Body of pancreas (tissue), 4 donors: ENCODE data around the gene WSB1. TPM values are rescaled to one million over a fixed set of nuclear protein-coding genes. Genes with fewer than 3 reads are reported as not detected.
A peak's percentile ranks its signal among the peaks of the same experiment; 100 is the strongest.

Experiments
- ATAC-seq: fragments of 150-250 bp; one replicate; pipeline ENCODE4 v1.9.1; 2016
- DNase-seq, 4 donors: peaks; one replicate each; pipeline ENCODE4 v3.0.0-alpha.2; 2019
- H3K27ac ChIP-seq, 4 donors: fragments of 200-600 bp; sonication (generic); 1 replicate in 3 of 4; 2 replicates in 1 of 4; pipeline versions ENCODE4 v1.5.1 to v1.6.1; 2016 to 2019; ENCODE audit warnings: mild to moderate bottlenecking in 1 of 4, mixed read lengths in 1 of 4, moderate library complexity in 1 of 4
- H3K27me3 ChIP-seq, 2 donors: fragments of 200-600 bp; sonication (generic); one replicate each; pipeline ENCODE4 v1.6.0; 2016; ENCODE audit warnings: mild to moderate bottlenecking in 1 of 2
- H3K36me3 ChIP-seq, 2 donors: fragments of 200-600 bp; sonication (generic); replicated peaks in 1 of 2; 2 replicates each; pipeline ENCODE4 v1.5.1; 2016; ENCODE audit warnings: low read depth in 2 of 2; ENCODE audit not compliant: insufficient read depth in 1 of 2
- H3K4me1 ChIP-seq: fragments of 200-600 bp; sonication (generic); one replicate; pipeline ENCODE4 v1.6.0; 2016
- H3K4me3 ChIP-seq, 2 donors: fragments of 200-600 bp; sonication (generic); 1 replicate in 1 of 2; 2 replicates in 1 of 2; pipeline ENCODE4 v1.5.1; 2016 to 2019
- H3K9me3 ChIP-seq, 3 donors: fragments of 200-600 bp; sonication (generic); 1 replicate in 2 of 3; 2 replicates in 1 of 3; pipeline ENCODE4 v1.5.1; 2016
- POLR2A ChIP-seq, 3 donors: fragments of 450-650 bp; IDR thresholded peaks; one replicate each; pipeline ENCODE4 v1.6.1; 2016; ENCODE audit warnings: antibody characterized with exemption in 3 of 3, mild to moderate bottlenecking in 2 of 3
- WGBS, 2 donors: methylation state at CpG; one replicate each; pipeline ENCODE4 v1.1.5; 2017; 5-methylcytosine and 5-hydroxymethylcytosine counted together
- intact Hi-C: fragments of 100-400 bp; cut with DNase I; formaldehyde crosslinking; loops from one replicate; pipeline ENCODE4 v1.15.1; 2023
- total RNA-seq, 2 donors: library from RNA; depleted of rRNA; stranded (reverse); fragments of >200 nt; gene quantifications; one replicate each; pipeline ENCODE4 v1.1.0, GENCODE V29; 2016
- TF ChIP-seq, protein P1 (sequence below), 7 experiments: fragments of 450-650 bp in 4 of 7; fragments of 200-600 bp in 3 of 7; sonication (generic) in 3 of 7; IDR thresholded peaks; one replicate each; pipeline ENCODE4 v1.5.1; 2016 to 2019; ENCODE audit warnings: antibody characterized with exemption in 7 of 7

WSB1 gene, protein sequence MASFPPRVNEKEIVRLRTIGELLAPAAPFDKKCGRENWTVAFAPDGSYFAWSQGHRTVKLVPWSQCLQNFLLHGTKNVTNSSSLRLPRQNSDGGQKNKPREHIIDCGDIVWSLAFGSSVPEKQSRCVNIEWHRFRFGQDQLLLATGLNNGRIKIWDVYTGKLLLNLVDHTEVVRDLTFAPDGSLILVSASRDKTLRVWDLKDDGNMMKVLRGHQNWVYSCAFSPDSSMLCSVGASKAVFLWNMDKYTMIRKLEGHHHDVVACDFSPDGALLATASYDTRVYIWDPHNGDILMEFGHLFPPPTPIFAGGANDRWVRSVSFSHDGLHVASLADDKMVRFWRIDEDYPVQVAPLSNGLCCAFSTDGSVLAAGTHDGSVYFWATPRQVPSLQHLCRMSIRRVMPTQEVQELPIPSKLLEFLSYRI
- 100 to 1,000 TPM; 106 to 147 TPM for total RNA-seq

DNA sequence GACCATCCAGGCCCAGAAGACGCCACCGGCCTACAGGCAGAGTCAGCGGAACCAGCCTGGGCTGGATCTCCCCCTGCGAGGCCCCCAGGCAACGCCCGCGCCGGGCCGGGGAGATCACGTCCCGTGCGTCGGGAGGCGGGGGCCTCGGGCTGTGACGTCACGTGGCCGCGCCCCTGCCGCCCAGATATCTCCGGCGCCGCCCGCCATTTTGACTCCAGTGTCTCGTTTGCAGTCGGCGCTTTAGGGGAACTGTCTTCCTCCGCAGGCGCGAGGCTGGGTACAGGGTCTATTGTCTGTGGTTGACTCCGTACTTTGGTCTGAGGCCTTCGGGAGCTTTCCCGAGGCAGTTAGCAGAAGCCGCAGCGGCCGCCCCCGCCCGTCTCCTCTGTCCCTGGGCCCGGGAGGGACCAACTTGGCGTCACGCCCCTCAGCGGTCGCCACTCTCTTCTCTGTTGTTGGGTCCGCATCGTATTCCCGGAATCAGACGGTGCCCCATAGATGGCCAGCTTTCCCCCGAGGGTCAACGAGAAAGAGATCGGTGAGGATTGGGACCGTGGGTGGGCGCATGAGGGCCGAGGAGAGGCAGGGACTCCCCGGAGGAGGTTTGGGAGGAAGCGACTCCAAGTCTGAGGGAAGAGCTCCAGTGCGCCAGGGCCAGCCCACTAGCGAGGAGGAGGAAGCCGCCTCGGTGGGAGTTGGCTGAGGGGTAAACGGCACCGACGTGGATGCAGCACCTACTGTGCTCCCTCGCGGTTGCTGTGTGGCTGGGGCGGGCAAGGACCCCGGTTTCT lies at the start of gene WSB1:
TSS of gene WSB1 (plus strand) at position 217 of the 791 bp plus-strand sequence. CDS start at position 499, 282 bp downstream.
- intact Hi-C loops, result no loop called here
- DNase-seq (peak; percentile 92 to 94 (median 92)), ATAC-seq (peak; percentile 90)
- Histone ChIP-seq H3K27ac (peak within 1 kb of the TSS; percentile 99 to 100 (median 99)), H3K27me3 (no peaks in the 10 kb centered on the region), H3K4me3 (peak within 1 kb of the TSS; percentile 81 to 85), H3K36me3 (no peaks in the 10 kb centered on the region), H3K9me3 (no peaks in the 10 kb centered on the region), H3K4me1 (peaks cover 27% of the 10 kb centered on the region)
- TF ChIP-seq, protein P1, sequence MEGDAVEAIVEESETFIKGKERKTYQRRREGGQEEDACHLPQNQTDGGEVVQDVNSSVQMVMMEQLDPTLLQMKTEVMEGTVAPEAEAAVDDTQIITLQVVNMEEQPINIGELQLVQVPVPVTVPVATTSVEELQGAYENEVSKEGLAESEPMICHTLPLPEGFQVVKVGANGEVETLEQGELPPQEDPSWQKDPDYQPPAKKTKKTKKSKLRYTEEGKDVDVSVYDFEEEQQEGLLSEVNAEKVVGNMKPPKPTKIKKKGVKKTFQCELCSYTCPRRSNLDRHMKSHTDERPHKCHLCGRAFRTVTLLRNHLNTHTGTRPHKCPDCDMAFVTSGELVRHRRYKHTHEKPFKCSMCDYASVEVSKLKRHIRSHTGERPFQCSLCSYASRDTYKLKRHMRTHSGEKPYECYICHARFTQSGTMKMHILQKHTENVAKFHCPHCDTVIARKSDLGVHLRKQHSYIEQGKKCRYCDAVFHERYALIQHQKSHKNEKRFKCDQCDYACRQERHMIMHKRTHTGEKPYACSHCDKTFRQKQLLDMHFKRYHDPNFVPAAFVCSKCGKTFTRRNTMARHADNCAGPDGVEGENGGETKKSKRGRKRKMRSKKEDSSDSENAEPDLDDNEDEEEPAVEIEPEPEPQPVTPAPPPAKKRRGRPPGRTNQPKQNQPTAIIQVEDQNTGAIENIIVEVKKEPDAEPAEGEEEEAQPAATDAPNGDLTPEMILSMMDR (IDR thresholded peaks at IDR 0.05), result peak in 2 of 7 experiments; percentile 21 to 22
- peak; percentile 96 to 99 (median 99) for TF ChIP-seq POLR2A (IDR thresholded peaks at IDR 0.05)
- 0% methylated on average over 2 to 66 of the region's 66 CpGs for WGBS, 2 donors

DNA sequence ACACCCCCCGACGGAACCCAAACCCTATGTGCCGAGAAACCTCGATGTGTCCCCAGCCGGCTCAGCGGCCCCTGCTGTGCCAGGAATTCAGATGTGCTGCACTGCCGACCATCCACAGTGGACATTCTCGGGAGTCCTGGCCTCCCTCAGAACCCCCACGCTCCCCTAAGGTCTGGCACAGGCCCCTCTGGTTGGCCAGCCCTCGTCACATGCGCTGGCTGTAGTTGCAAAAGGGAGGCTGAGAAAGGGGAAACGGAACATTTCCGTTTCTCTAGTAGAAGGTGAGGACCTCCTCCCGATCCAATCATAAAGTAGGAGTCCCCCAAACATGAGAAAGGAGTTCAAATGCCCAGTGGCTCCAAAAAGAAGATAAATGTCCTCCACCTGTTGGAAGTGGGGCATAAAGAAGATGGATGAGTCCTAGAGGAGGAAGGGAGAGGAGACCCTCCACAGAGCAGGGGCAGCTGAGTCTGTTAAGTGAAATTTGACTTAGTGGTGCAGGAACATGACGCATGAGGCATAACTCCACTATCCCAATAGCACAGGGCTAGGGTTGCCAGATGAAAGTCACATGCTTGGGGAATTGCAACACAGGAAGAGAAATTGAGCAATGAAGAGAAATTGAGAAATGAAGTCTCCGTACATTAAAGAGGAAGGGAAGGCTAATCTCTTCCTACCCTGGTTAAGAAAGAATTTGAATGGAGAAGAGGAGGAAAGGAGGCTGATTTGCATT lies 49.3 kb upstream of the WSB1 start:
- peak in 2 of 3 donors; percentile 20 to 47 for TF ChIP-seq POLR2A (IDR thresholded peaks at IDR 0.05)
- TF ChIP-seq, protein P1 (IDR thresholded peaks at IDR 0.05), result no peak
- DNase-seq, result peak; percentile 45 to 79 (median 58)
- intact Hi-C loops, result loop anchor here (5.0 kb wide), 2 partner anchors 78 to 98 kb away; no protein-coding TSS in a partner anchor
- ATAC-seq, result peak; percentile 82
- whole genome bisulfite sequencing, 2 donors, result 56 to 64% methylated on average over 14 to 16 of the region's 16 CpGs
- H3K36me3 ChIP-seq, result no peaks in the 10 kb centered on the region
- peaks cover 35% of the 10 kb centered on the region for H3K4me1 ChIP-seq
- no peaks in the 10 kb centered on the region for H3K9me3 ChIP-seq
- peak overlapping the region; percentile 52 to 82 (median 74) for H3K27ac ChIP-seq
- H3K4me3 ChIP-seq, result no peak overlapping the region
- no peaks in the 10 kb centered on the region for H3K27me3 ChIP-seq

DNA sequence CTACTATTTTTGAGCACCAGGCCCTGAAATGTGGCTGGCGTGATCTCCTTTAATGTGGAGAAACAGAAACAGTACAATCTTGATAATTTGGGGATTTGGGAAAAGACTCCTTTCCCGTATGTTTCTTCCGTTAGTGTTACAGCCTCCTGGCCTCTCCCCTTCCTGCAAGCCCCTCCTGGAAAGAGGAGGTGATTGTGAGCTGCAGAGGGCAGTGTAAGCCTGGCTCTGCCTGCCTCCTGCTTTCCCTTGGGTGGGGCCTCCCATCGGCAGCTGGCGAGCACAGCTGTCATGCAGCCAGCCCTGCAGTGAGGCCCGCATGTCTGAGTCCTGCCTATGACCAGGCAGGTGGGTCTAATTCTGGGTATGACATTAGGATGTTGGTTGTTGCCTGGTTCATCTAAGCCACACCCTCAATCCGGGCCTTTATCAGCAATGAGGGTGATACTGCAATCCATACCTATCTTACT lies 48.7 kb upstream of the WSB1 start:
- Histone ChIP-seq H3K4me3 (no peak overlapping the region), H3K4me1 (peaks cover 35% of the 10 kb centered on the region), H3K9me3 (no peaks in the 10 kb centered on the region), H3K27me3 (no peaks in the 10 kb centered on the region), H3K36me3 (no peaks in the 10 kb centered on the region), H3K27ac (peak overlapping the region; percentile 37 to 82 (median 74))
- intact Hi-C loops, result loop anchor here (5.0 kb wide), 1 partner anchor 77 kb away; no protein-coding TSS in a partner anchor
- ATAC-seq, result peak; percentile 71
- 7 to 8% methylated on average over 7 of the region's 7 CpGs for WGBS, 2 donors
- TF ChIP-seq POLR2A (IDR thresholded peaks at IDR 0.05), result no peak
- TF ChIP-seq, protein P1 (IDR thresholded peaks at IDR 0.05), result peak; percentile 38 to 85 (median 61)
- DNase-seq, result peak; percentile 68 to 84 (median 80)

DNA sequence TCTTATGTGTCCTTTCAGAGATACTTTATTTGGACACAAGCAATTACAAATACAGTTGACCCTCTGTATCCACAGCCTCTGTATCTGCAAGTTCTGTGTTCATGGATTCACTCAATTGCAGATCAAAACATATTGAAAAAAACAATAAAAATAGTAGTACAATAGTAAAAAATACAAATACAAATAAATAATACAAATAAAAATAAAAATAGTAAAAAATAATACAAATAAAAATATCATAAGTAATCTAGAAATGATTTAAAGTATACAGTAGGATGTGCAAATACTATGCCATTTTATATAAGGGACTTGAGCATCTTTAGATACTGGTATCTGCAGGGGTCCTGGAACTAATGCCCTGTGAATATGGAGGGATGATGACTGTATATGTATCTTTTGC lies 47.4 kb upstream of the WSB1 start:
- H3K9me3 ChIP-seq, result no peaks in the 10 kb centered on the region
- peak overlapping the region in 3 of 4 donors; percentile 63 to 82 (median 82) for H3K27ac ChIP-seq
- TF ChIP-seq, protein P1 (IDR thresholded peaks at IDR 0.05), result no peak
- no peak for TF ChIP-seq POLR2A (IDR thresholded peaks at IDR 0.05)
- DNase-seq (no peak), ATAC-seq (no peak)
- H3K4me1 ChIP-seq, result peaks cover 30% of the 10 kb centered on the region
- no peaks in the 10 kb centered on the region for H3K27me3 ChIP-seq
- intact Hi-C loops, result loop anchor here (5.0 kb wide), 1 partner anchor 76 kb away; no protein-coding TSS in a partner anchor
- no peak overlapping the region for H3K4me3 ChIP-seq
- H3K36me3 ChIP-seq, result no peaks in the 10 kb centered on the region
